ENCODE results near the gene CHST6. TPM values are rescaled to one million over a fixed set of nuclear protein-coding genes. Genes with fewer than 3 reads are reported as not detected.
"Not testable (repeated sequence)": the region's sequence is repeated elsewhere in the genome, so short reads cannot be mapped to it uniquely, and the experiment has no call there.

Gene CHST6
- total RNA-seq: 0.02 and 0.05 TPM in 2 replicates

- TF ChIP-seq, protein P1, sequence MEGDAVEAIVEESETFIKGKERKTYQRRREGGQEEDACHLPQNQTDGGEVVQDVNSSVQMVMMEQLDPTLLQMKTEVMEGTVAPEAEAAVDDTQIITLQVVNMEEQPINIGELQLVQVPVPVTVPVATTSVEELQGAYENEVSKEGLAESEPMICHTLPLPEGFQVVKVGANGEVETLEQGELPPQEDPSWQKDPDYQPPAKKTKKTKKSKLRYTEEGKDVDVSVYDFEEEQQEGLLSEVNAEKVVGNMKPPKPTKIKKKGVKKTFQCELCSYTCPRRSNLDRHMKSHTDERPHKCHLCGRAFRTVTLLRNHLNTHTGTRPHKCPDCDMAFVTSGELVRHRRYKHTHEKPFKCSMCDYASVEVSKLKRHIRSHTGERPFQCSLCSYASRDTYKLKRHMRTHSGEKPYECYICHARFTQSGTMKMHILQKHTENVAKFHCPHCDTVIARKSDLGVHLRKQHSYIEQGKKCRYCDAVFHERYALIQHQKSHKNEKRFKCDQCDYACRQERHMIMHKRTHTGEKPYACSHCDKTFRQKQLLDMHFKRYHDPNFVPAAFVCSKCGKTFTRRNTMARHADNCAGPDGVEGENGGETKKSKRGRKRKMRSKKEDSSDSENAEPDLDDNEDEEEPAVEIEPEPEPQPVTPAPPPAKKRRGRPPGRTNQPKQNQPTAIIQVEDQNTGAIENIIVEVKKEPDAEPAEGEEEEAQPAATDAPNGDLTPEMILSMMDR (IDR thresholded peaks at IDR 0.05): no peak
- peaks cover 28% of the 10 kb centered on the region for H3K27me3 Mint-ChIP-seq
- no peaks in the 10 kb centered on the region for H3K36me3 Mint-ChIP-seq (ENCODE audit: low read depth)
- peaks cover 10% of the 10 kb centered on the region for H3K4me1 Mint-ChIP-seq
- intact Hi-C loops (cut with micrococcal nuclease): no loop called here
- no peaks in the 10 kb centered on the region for H3K9me3 Mint-ChIP-seq
- peak within 1 kb of the TSS; percentile 75 for H3K4me3 Mint-ChIP-seq
- DNase-seq (peak; percentile 36), ATAC-seq (ENCODE audit: low read depth) (peak; percentile 88)
- H3K27ac Mint-ChIP-seq: no peak within 1 kb of the TSS
- ChIA-PET POLR2A (interaction anchor here (0.8 to 1.5 kb wide), 3 partner anchors 61 to 152 kb away, joined by 3 to 4 read pairs (median 3); partner anchors contain the start of genes KARS1, TERF2IP and TMEM231), CTCF (interaction anchor here (1.0 to 1.3 kb wide), 2 partner anchors 9 to 30 kb away, joined by 3 read pairs; partner anchors contain the start of gene TMEM170A)
Observed at GRCh38 chr16:75495076-75495674, at the start of gene CHST6. TSS of gene CHST6 (minus strand) at chr16:75495441. CDS start at chr16:75479828, 15,613 bp downstream.

DNA sequence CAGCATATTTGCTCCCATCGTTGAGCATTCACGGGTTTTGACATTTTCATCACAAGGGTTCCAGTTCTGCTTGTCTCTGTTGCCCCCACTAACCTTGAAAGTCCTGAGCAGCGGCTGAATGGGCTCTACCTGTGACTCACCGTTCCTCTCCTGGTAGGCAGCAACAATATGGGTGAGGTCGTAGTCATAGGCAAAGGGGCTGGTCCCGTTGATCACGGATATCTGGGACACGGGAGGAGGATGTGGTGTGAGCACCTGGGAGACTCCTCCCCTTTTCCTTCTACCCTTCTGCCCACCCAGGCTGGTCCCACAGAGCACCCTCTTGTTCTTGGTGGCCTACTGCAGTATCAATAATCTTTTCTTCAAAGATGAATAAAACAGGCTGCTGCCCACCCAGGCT lies 47.2 kb upstream of the CHST6 start:
- POLR2A ChIA-PET; CTCF ChIA-PET; H3K27me3 Mint-ChIP-seq; H3K27ac Mint-ChIP-seq; DNase-seq; H3K9me3 Mint-ChIP-seq; ATAC-seq (ENCODE audit: low read depth); H3K4me1 Mint-ChIP-seq; H3K4me3 Mint-ChIP-seq; H3K36me3 Mint-ChIP-seq (ENCODE audit: low read depth); intact Hi-C loops (cut with micrococcal nuclease): not testable (repeated sequence)

- ATAC-seq (ENCODE audit: low read depth) (no peak), DNase-seq (no peak)
- Mint-ChIP-seq H3K27ac (no peak overlapping the region), H3K36me3 (ENCODE audit: low read depth) (no peaks in the 10 kb centered on the region), H3K4me3 (no peak overlapping the region), H3K27me3 (no peaks in the 10 kb centered on the region), H3K9me3 (no peaks in the 10 kb centered on the region), H3K4me1 (no peaks in the 10 kb centered on the region)
- ChIA-PET CTCF (no interaction called here), POLR2A (no interaction called here)
- intact Hi-C loops (cut with micrococcal nuclease): no loop called here
- TF ChIP-seq, protein P1 (IDR thresholded peaks at IDR 0.05): no peak
Observed at GRCh38 chr16:75541236-75541635, 46.0 kb upstream of the CHST6 start.

GRCh38 chr16:75538882-75539565 lies 43.8 kb upstream of the CHST6 start:
- H3K4me3 Mint-ChIP-seq; CTCF ChIA-PET; DNase-seq; H3K4me1 Mint-ChIP-seq; POLR2A ChIA-PET; H3K27ac Mint-ChIP-seq; H3K27me3 Mint-ChIP-seq; ATAC-seq (ENCODE audit: low read depth); intact Hi-C loops (cut with micrococcal nuclease); H3K36me3 Mint-ChIP-seq (ENCODE audit: low read depth); H3K9me3 Mint-ChIP-seq: not testable (repeated sequence)

GRCh38 chr16:75537776-75538175 lies 42.5 kb upstream of the CHST6 start:
- Mint-ChIP-seq H3K4me3 (no peak overlapping the region), H3K9me3 (no peaks in the 10 kb centered on the region), H3K36me3 (ENCODE audit: low read depth) (no peaks in the 10 kb centered on the region), H3K27ac (no peak overlapping the region), H3K4me1 (no peaks in the 10 kb centered on the region), H3K27me3 (peaks cover 3% of the 10 kb centered on the region)
- ChIA-PET POLR2A (no interaction called here), CTCF (no interaction called here)
- TF ChIP-seq, protein P1 (IDR thresholded peaks at IDR 0.05): no peak
- no peak for DNase-seq
- intact Hi-C loops (cut with micrococcal nuclease): no loop called here
- ATAC-seq (ENCODE audit: low read depth): no peak

GRCh38 chr16:75535901-75536300 lies 40.7 kb upstream of the CHST6 start, which contains the start of gene CHST5:
TSS of gene CHST5 (minus strand) at chr16:75536108. CDS start at chr16:75530384, 5,724 bp downstream.
- ChIA-PET CTCF (no interaction called here), POLR2A (interaction anchor here (0.7 to 1.2 kb wide), 2 partner anchors 19 kb away, joined by 3 to 6 read pairs; no protein-coding TSS in a partner anchor)
- intact Hi-C loops (cut with micrococcal nuclease): no loop called here
- Mint-ChIP-seq H3K4me1 (no peaks in the 10 kb centered on the region), H3K27me3 (peaks cover 5% of the 10 kb centered on the region), H3K9me3 (no peaks in the 10 kb centered on the region), H3K4me3 (no peak within 1 kb of the TSS), H3K36me3 (ENCODE audit: low read depth) (no peaks in the 10 kb centered on the region), H3K27ac (no peak within 1 kb of the TSS)
- DNase-seq (no peak), ATAC-seq (ENCODE audit: low read depth) (no peak)
- TF ChIP-seq, protein P1 (IDR thresholded peaks at IDR 0.05): no peak
